Left lung (tissue), 10 donors: ENCODE results near the gene SERTAD2. TPM values are rescaled to one million over a fixed set of nuclear protein-coding genes. Genes with fewer than 3 reads are reported as not detected.

Source experiments
- ATAC-seq: fragments of 200-7000 bp; cut with Tn5 transposase; one replicate; pipeline ENCODE4 v1.9.1; 2020; ENCODE audit warnings: moderate library complexity
- DNase-seq, 4 donors: peaks; one replicate each; pipeline ENCODE4 v3.0.0-alpha.2; 2013 to 2020
- H3K27ac ChIP-seq, 2 donors: fragments of 200-600 bp; sonication (generic) in 1 of 2; one replicate each; pipeline versions ENCODE4 v1.5.0 to v1.8.0; 2020 to 2021
- H3K27me3 ChIP-seq, 2 donors: fragments of 200-600 bp; sonication (generic) in 1 of 2; one replicate each; pipeline versions ENCODE4 v1.5.0 to v1.8.0; 2020 to 2021
- H3K36me3 ChIP-seq, 2 donors: fragments of 200-600 bp; sonication (generic) in 1 of 2; one replicate each; pipeline versions ENCODE4 v1.5.0 to v1.8.0; 2020 to 2021
- H3K4me1 ChIP-seq, 2 donors: fragments of 200-600 bp; one replicate each; pipeline ENCODE4 v1.8.0; 2021
- H3K4me3 ChIP-seq, 2 donors: fragments of 200-600 bp; sonication (generic) in 1 of 2; one replicate each; pipeline versions ENCODE4 v1.5.0 to v1.8.0; 2020 to 2021; ENCODE audit warnings: mild to moderate bottlenecking in 1 of 2
- H3K9me3 ChIP-seq, 2 donors: fragments of 200-600 bp; sonication (generic) in 1 of 2; one replicate each; pipeline versions ENCODE4 v1.5.0 to v1.8.0; 2020 to 2021
- intact Hi-C, 2 donors: fragments of 100-400 bp; cut with DNase I; formaldehyde crosslinking; loops; one replicate each; pipeline versions ENCODE4 v1.11.2 to v1.14.2; 2022
- polyA plus RNA-seq, 6 donors: library from polyadenylated mRNA; unstranded; fragments of 120-200 nt; gene quantifications; one replicate each; pipeline ENCODE4 v1.2.1, GENCODE V29; 2013; ENCODE audit not compliant: insufficient read length in 6 of 6
- total RNA-seq, 2 donors: library from RNA; stranded (reverse); fragmentation: NEBNext Ultra II Directional; extraction: Animal tissue kit (Norgen Biotek cat#: 25700); gene quantifications; one replicate each; pipeline ENCODE4 v1.2.1, GENCODE V29; 2021
- TF ChIP-seq, protein P1 (sequence below), 2 donors: fragments of 200-600 bp; sonication (generic) in 1 of 2; IDR thresholded peaks; one replicate each; pipeline versions ENCODE4 v1.5.0 to v1.8.0; 2021; ENCODE audit warnings: antibody characterized with exemption in 2 of 2
- donor health status: DM: no; HTN: yes; CAD: no.
- donor health status: DM: no; HTN: no; CAD: no.

Gene SERTAD2
- total and polyA plus RNA-seq, 8 donors: 17.9 to 28.0 (median 26.4) TPM

DNA sequence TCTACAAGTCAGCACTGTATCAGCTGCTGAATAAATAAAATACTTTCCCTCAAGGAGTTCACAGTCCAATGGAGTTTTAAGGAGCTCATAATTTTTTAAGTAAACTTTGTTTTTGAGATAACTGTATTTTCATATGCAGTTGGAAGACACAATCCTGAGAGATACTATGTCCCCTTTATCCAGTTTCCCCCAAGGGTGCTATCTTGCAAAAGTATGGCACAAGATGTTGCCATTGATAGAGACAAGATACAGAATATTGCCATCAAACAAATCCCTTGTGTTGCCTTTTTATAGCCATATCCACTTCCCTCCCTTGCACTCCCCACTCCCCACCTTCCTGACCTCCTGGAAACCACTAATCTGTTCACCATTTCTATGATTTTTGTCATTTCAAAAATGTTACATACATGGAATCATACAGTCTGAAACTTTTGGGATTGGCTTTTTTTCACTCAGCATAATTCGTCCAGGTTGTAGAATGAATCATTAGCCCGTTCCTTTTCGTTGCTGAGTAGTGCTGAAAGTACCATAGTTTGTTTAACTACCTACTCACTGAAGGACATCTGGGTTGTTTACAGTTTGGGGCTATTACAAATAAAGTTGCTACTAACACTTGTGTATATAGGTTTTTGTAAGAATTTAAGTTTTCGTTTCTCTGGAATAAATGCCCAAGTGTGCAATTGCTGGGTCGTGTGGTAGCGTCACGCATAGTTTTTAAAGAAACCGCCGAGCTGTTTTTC is 30.2 kb upstream of the SERTAD2 start:
- Histone ChIP-seq H3K4me1 (peaks cover 0 to 12% of the 10 kb centered on the region in 2 donors), H3K27me3 (no peaks in the 10 kb centered on the region), H3K27ac (no peak overlapping the region), H3K9me3 (no peaks in the 10 kb centered on the region), H3K4me3 (no peak overlapping the region), H3K36me3 (no peaks in the 10 kb centered on the region)
- DNase-seq (no peak), ATAC-seq (no peak)
- TF ChIP-seq, protein P1, sequence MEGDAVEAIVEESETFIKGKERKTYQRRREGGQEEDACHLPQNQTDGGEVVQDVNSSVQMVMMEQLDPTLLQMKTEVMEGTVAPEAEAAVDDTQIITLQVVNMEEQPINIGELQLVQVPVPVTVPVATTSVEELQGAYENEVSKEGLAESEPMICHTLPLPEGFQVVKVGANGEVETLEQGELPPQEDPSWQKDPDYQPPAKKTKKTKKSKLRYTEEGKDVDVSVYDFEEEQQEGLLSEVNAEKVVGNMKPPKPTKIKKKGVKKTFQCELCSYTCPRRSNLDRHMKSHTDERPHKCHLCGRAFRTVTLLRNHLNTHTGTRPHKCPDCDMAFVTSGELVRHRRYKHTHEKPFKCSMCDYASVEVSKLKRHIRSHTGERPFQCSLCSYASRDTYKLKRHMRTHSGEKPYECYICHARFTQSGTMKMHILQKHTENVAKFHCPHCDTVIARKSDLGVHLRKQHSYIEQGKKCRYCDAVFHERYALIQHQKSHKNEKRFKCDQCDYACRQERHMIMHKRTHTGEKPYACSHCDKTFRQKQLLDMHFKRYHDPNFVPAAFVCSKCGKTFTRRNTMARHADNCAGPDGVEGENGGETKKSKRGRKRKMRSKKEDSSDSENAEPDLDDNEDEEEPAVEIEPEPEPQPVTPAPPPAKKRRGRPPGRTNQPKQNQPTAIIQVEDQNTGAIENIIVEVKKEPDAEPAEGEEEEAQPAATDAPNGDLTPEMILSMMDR (IDR thresholded peaks at IDR 0.05): no peak
- intact Hi-C loops: no loop called here

DNA sequence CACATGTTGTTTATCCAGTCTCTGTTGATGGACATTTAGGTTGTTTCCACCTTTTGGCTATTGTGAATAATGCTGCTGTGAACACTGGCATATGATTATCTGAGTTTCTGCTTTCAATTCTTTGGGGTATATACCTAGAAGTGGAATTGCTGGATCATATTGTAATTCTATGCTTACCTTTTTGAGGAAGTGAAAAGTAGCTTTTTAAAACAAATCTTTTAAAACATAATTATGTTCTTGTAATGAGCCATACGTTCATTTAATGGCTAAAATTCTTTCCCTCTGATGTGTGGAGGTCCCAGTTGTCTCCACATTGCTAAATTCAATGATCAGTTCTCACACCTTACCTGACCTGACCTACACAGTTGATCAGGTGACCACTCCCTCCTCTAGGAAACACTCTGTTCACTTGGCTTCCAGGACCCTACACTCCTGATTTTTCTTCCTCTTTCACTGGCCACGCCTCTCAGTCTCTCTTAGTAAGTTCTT is 27.8 kb upstream of the SERTAD2 start:
- intact Hi-C loops: no loop called here

DNA sequence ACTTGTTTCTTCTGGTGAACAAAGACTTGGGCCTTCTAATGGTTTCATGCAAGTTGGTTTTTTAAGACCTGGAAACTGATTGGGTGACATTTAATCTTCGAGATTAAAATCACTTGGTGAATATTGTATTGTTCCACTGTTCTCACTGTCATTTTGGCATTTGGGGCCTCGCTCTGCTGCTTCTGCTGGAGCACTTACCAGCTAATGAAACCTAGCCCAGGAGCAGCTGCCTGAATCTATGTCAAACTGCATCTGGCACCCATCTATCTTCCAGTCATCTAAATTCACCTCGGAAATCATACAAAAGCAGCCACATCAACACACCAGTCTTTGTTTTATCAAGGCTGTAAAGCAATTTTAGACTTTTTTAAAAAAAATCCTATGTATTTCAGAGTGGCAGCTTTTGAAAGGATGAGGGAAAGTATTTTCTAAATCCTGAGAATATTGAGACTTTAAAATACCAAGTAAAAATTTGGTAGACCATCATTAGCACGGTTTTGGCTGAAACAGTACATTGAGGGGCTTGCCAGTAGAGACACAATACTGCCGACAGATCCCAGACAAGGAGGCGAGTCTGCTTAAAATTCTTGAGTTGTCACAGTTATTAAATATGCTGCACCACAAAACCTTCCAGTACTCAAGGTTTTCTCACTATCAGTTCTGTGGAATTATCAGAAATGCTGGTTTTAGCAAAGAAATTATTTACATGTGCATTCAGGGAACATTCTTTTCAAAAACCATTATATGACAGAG is 26.1 kb upstream of the SERTAD2 start:
- ATAC-seq: no peak
- intact Hi-C loops: no loop called here
- Histone ChIP-seq H3K36me3 (no peaks in the 10 kb centered on the region), H3K4me1 (peaks cover 0 to 10% of the 10 kb centered on the region in 2 donors), H3K4me3 (no peak overlapping the region), H3K27ac (no peak overlapping the region), H3K9me3 (no peaks in the 10 kb centered on the region), H3K27me3 (no peaks in the 10 kb centered on the region)
- TF ChIP-seq, protein P1 (IDR thresholded peaks at IDR 0.05): no peak
- DNase-seq: no peak

More for the DNA sequence above, 27.8 kb upstream of the SERTAD2 start:
- TF ChIP-seq, protein P1 (IDR thresholded peaks at IDR 0.05): no peak
- ATAC-seq (peak; percentile 21), DNase-seq (no peak)
- H3K36me3 ChIP-seq: no peaks in the 10 kb centered on the region
- no peak overlapping the region for H3K4me3 ChIP-seq
- no peaks in the 10 kb centered on the region for H3K9me3 ChIP-seq
- peaks cover 0 to 12% of the 10 kb centered on the region in 2 donors for H3K4me1 ChIP-seq
- no peak overlapping the region for H3K27ac ChIP-seq
- no peaks in the 10 kb centered on the region for H3K27me3 ChIP-seq

DNA sequence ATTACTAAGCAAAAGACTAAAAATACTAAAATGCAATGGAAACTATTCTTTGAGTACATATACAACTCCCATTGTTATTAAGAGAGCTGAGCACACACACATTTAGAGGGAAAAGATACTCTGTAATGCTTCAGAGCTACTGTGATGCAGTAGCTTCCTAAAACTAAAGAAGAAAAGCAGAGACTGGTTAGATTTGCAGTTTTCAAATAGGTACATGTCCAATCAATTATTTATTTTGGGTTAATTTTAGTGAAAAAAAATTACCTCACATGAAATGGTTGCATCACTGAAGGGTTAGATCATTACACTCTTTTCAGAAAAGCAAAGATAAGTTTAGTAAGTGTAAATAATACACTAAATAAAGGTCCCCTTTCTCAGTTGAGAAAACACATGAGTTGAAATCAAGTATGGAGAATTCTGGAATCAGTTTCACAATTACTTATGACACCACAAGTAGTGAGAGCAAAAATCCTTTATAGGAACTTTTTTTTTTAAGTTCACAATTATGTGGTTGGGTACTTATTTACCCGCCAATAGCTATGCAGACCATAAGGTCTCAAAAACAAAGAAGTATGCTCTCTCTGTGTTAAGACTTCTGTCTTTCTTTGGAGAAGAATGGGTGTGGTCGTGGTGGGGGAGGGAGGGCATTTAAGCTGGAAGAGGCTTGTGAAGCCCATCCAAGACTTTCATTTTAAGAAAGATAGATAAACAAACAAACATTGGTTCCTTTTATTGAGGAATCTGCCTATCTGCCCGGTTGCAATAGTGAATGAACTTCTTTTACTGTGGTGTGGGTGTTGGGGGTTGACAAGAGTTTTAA is 25.3 kb upstream of the SERTAD2 start:
- ATAC-seq (no peak), DNase-seq (no peak)
- Histone ChIP-seq H3K9me3 (no peaks in the 10 kb centered on the region), H3K4me3 (no peak overlapping the region), H3K36me3 (no peaks in the 10 kb centered on the region), H3K27ac (no peak overlapping the region), H3K4me1 (peaks cover 0 to 7% of the 10 kb centered on the region in 2 donors), H3K27me3 (no peaks in the 10 kb centered on the region)
- intact Hi-C loops: no loop called here
- TF ChIP-seq, protein P1 (IDR thresholded peaks at IDR 0.05): no peak
